Measurements from ENCODE around the gene CRHBP. TPM values are rescaled to one million over a fixed set of nuclear protein-coding genes. Genes with fewer than 3 reads are reported as not detected.
"Not testable (repeated sequence)": the region's sequence is repeated elsewhere in the genome, so short reads cannot be mapped to it uniquely, and the experiment has no call there.

CRHBP gene, protein sequence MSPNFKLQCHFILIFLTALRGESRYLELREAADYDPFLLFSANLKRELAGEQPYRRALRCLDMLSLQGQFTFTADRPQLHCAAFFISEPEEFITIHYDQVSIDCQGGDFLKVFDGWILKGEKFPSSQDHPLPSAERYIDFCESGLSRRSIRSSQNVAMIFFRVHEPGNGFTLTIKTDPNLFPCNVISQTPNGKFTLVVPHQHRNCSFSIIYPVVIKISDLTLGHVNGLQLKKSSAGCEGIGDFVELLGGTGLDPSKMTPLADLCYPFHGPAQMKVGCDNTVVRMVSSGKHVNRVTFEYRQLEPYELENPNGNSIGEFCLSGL
- 1 to 10 TPM; 2.0 to 3.2 TPM for total RNA-seq

DNA sequence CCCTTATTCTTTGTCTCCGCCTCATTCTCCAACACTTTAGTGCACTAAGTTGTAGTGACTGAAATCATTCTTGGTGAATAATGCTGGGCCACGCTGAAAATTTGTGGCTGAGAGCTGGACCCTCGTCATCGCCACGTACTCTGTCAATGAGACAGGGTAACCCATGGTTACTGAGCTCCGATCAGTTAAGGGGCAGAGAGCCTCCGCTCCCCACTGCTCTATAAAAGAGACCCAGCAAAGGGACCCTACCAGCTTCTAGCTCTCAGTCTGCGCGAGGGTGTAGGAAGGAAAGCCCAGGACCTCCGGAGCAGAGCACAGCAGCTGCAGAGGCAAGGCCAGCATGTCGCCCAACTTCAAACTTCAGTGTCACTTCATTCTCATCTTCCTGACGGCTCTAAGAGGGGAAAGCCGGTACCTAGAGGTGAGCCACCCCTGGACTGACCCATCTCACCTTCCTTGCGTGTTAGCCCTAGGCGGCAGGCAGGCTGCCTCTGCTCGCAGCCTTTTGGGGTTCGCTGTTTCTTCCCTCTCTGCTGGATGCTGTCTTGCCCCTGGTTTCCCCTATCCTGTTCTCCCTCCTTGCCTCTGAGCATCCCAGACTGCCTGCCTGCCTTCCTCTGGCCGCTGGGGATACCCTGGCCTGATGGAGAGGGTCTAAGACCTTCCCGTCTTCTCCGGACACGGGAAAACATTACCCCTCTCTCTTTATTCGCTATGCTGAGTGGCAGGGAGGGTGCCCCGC, at the start of gene CRHBP:
Gene CRHBP (plus strand): TSS at position 251 of the 742 bp plus-strand sequence. CDS start 90 bp downstream, at position 341.
- DNase-seq (ENCODE audit: low spot score) (no peak), ATAC-seq (ENCODE audit: insufficient number of reproducible peaks, low FRiP score, low read depth) (no peak)
- TF ChIP-seq, protein P1, sequence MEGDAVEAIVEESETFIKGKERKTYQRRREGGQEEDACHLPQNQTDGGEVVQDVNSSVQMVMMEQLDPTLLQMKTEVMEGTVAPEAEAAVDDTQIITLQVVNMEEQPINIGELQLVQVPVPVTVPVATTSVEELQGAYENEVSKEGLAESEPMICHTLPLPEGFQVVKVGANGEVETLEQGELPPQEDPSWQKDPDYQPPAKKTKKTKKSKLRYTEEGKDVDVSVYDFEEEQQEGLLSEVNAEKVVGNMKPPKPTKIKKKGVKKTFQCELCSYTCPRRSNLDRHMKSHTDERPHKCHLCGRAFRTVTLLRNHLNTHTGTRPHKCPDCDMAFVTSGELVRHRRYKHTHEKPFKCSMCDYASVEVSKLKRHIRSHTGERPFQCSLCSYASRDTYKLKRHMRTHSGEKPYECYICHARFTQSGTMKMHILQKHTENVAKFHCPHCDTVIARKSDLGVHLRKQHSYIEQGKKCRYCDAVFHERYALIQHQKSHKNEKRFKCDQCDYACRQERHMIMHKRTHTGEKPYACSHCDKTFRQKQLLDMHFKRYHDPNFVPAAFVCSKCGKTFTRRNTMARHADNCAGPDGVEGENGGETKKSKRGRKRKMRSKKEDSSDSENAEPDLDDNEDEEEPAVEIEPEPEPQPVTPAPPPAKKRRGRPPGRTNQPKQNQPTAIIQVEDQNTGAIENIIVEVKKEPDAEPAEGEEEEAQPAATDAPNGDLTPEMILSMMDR (IDR thresholded peaks at IDR 0.05), result no peak
- H3K36me3 ChIP-seq, result no peaks in the 10 kb centered on the region
- H3K4me3 ChIP-seq, result peak within 1 kb of the TSS; percentile 52
- H3K9me3 ChIP-seq, result no peaks in the 10 kb centered on the region
- H3K27ac ChIP-seq, result no peak within 1 kb of the TSS
- no peaks in the 10 kb centered on the region for H3K4me1 ChIP-seq (ENCODE audit: control insufficient read depth in 1 of 2, low read depth in 2 of 2)
- H3K27me3 ChIP-seq (replicated peaks; ENCODE audit: insufficient read depth), result no peaks in the 10 kb centered on the region

DNA sequence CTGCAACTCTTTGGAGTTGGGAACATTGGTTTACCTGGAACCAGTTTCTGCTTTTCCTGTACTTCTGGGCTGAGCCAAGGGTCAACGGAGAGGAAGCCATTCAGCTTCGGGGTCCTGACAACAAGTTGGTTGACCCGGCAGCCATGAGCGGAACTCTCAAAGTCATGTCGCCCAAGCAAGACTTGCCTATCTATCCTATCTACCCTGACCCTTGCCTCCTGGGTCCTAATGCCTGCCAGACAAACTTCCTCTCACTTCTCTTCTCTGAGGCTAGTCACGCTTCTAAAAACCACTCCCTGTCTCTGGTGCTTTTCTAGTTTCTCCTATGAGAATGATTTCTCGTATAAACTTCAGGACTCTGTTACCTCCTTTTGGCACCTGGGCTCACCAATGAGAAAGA, 44.7 kb upstream of the CRHBP start:
- no peak overlapping the region for H3K4me3 ChIP-seq
- H3K27me3 ChIP-seq (replicated peaks; ENCODE audit: insufficient read depth), result no peaks in the 10 kb centered on the region
- DNase-seq (ENCODE audit: low spot score) (no peak), ATAC-seq (ENCODE audit: insufficient number of reproducible peaks, low FRiP score, low read depth) (no peak)
- no peak overlapping the region for H3K27ac ChIP-seq
- TF ChIP-seq, protein P1 (IDR thresholded peaks at IDR 0.05), result no peak
- no peaks in the 10 kb centered on the region for H3K4me1 ChIP-seq (ENCODE audit: control insufficient read depth in 1 of 2, low read depth in 2 of 2)
- no peaks in the 10 kb centered on the region for H3K9me3 ChIP-seq
- H3K36me3 ChIP-seq, result no peaks in the 10 kb centered on the region

DNA sequence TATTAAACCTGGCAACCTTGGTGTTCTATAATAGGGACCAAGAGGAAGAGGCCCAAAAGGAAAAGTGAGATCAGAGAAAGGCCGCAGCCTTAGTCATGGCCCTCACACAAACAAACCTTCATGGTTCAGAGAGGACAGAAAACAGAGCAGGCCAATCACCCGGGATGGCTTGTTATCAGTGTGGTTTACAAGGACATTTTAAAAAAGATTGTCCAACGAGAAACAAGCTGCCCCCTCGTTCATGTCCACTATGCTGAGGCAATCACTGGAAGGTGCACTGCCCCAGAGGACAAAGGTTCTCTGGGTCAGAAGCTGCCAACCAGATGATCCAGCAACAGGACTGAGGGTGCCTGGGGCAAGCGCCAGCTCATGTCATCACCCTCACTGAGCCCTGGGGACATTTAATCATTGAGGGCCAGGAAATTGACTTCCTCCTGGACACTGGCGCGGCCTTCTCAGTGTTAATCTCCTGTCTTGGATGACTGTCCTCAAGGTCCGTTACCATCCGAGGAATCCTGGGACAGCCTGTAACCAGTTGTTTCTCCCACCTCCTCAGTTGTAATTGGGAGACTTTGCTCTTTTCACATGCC, 42.4 kb upstream of the CRHBP start:
- H3K4me3 ChIP-seq; DNase-seq (ENCODE audit: low spot score); H3K4me1 ChIP-seq (ENCODE audit: control insufficient read depth in 1 of 2, low read depth in 2 of 2); H3K27me3 ChIP-seq (replicated peaks; ENCODE audit: insufficient read depth); ATAC-seq (ENCODE audit: insufficient number of reproducible peaks, low FRiP score, low read depth); H3K36me3 ChIP-seq; H3K27ac ChIP-seq; H3K9me3 ChIP-seq: not testable (repeated sequence)

DNA sequence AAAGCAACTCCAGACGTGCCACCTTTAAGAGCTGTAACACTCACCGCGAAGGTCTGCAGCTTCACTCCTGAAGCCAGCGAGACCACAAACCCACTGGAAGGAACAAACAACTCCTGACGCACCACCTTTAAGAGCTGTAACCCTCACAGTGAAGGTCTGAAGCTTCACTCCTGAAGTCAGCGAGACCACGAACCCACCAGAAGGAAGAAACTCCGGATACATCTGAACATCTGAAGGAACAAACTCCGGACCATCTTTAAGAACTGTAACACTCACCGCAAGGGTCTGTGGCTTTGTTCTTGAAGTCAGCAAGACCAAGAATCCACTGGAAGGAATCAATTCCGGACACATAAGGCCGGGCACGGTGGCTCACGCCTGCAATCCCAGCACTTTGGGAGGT, 38.2 kb upstream of the CRHBP start:
- H3K27ac ChIP-seq; H3K36me3 ChIP-seq; H3K9me3 ChIP-seq; ATAC-seq (ENCODE audit: insufficient number of reproducible peaks, low FRiP score, low read depth); DNase-seq (ENCODE audit: low spot score); H3K4me1 ChIP-seq (ENCODE audit: control insufficient read depth in 1 of 2, low read depth in 2 of 2); H3K4me3 ChIP-seq; H3K27me3 ChIP-seq (replicated peaks; ENCODE audit: insufficient read depth): not testable (repeated sequence)

DNA sequence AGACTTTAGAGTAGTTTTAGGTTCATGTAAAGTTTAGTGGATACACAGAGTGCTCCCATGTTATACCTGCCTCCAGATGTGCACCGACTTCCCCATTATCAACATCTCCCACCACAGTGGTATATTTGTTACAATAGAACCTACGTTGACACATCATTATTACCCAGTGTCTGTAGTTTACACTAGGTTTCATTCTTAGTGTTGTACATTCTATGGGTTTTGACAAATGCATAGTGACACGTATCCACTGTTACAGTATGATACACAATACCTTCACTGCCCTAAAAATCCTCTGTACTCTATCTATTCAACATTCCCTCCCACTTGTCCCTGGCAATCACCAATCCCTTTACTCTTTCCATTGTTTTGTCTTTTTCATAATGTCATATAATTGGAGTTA, 34.3 kb upstream of the CRHBP start:
- TF ChIP-seq, protein P1 (IDR thresholded peaks at IDR 0.05), result no peak
- Histone ChIP-seq H3K4me1 (ENCODE audit: control insufficient read depth in 1 of 2, low read depth in 2 of 2) (no peaks in the 10 kb centered on the region), H3K36me3 (no peaks in the 10 kb centered on the region), H3K9me3 (no peaks in the 10 kb centered on the region), H3K27ac (no peak overlapping the region), H3K4me3 (no peak overlapping the region), H3K27me3 (replicated peaks; ENCODE audit: insufficient read depth) (no peaks in the 10 kb centered on the region)
- DNase-seq (ENCODE audit: low spot score) (no peak), ATAC-seq (ENCODE audit: insufficient number of reproducible peaks, low FRiP score, low read depth) (no peak)

DNA sequence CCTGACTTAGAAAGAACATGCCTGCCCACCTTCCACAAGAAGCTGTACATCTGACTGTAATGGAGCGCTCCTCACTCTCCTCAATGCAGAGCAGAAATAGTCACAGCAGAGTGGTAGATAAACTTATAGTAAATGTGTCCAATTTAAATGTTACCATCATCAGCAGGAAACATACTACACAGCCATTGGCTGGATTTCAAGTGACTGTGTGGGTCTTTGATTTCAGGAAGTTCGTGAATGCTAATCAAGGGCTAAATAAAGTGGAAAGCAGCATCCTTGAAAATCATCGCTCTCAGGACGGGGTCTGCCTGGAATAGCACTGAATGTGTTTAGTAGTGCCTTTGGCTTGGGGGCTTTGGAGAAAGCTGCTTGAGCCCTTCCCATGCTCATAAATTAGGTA, 32.4 kb upstream of the CRHBP start:
- ATAC-seq (ENCODE audit: insufficient number of reproducible peaks, low FRiP score, low read depth) (no peak), DNase-seq (ENCODE audit: low spot score) (no peak)
- no peak overlapping the region for H3K27ac ChIP-seq
- TF ChIP-seq, protein P1 (IDR thresholded peaks at IDR 0.05), result no peak
- H3K9me3 ChIP-seq, result no peaks in the 10 kb centered on the region
- no peaks in the 10 kb centered on the region for H3K4me1 ChIP-seq (ENCODE audit: control insufficient read depth in 1 of 2, low read depth in 2 of 2)
- no peaks in the 10 kb centered on the region for H3K36me3 ChIP-seq
- H3K27me3 ChIP-seq (replicated peaks; ENCODE audit: insufficient read depth), result no peaks in the 10 kb centered on the region
- H3K4me3 ChIP-seq, result no peak overlapping the region

Data from thoracic aorta (tissue), 2 donors.